Ishikawa (cell line): Measurements from ENCODE around the gene RHBDD1.

Source experiments
- CEBPB ChIP-seq: IDR thresholded peaks from 2 replicates; pipeline ENCODE4 v1.6.1; 2012
- EP300 ChIP-seq: IDR thresholded peaks from 2 replicates; pipeline ENCODE4 v1.6.1; 2012; ENCODE audit warnings: borderline replicate concordance
- RAD21 ChIP-seq: IDR thresholded peaks from 2 replicates; pipeline ENCODE4 v1.6.1; 2012; ENCODE audit warnings: low read depth
- TAF1 ChIP-seq: IDR thresholded peaks from 2 replicates; pipeline ENCODE4 v1.6.1; 2012; ENCODE audit warnings: low read depth, mild to moderate bottlenecking
- YY1 ChIP-seq: IDR thresholded peaks from 2 replicates; pipeline ENCODE4 v1.6.1; 2012; ENCODE audit warnings: low read depth

DNA sequence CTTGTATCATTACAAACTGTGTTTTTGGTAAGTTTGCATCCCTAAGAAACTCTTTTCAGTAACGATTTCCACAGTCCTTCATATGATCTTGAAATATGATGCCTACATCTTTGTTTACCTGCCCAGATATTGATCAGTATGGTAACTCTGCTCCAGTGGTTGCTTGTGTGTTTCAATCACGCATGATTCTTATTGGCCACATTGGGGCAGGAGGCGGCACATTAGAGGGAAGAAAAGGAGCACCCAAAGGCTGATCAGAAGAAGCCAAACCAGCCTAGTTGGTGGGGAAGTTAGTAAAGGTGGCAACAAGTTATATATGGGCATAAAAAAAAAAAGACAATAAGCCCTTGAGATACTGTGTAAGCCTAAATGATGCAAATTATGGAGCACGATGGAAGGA is 158.9 kb downstream of the RHBDD1 start:
- no peak for TF ChIP-seq CEBPB
- TF ChIP-seq RAD21, result no peak
- TF ChIP-seq EP300, result no peak
- TF ChIP-seq YY1, result no peak
- no peak for TF ChIP-seq TAF1
